Left ventricle myocardium inferior (tissue), 1 donor: ENCODE results near the gene RMI2. TPM values are rescaled to one million over a fixed set of nuclear protein-coding genes. Genes with fewer than 3 reads are reported as not detected.

Source experiments
- DNase-seq: peaks from one replicate; pipeline ENCODE4 v3.0.0-alpha.2; 2020
- H3K27ac ChIP-seq: fragments of 200-600 bp; replicated peaks from 2 replicates; pipeline ENCODE4 v1.8.0; 2021
- H3K27me3 ChIP-seq: fragments of 200-600 bp; 2 replicates; pipeline ENCODE4 v1.8.0; 2021; ENCODE audit warnings: low read depth
- H3K36me3 ChIP-seq: fragments of 200-600 bp; 2 replicates; pipeline ENCODE4 v1.8.0; 2021
- H3K4me1 ChIP-seq: fragments of 200-600 bp; 2 replicates; pipeline ENCODE4 v1.8.0; 2021
- H3K4me3 ChIP-seq: fragments of 200-600 bp; 2 replicates; pipeline ENCODE4 v1.8.0; 2021; ENCODE audit warnings: mild to moderate bottlenecking, moderate library complexity
- H3K9me3 ChIP-seq: fragments of 200-600 bp; replicated peaks from 2 replicates; pipeline ENCODE4 v1.8.0; 2021
- intact Hi-C: fragments of 100-400 bp; cut with micrococcal nuclease; formaldehyde crosslinking; loops from one replicate; pipeline ENCODE4 v1.11.0; 2022
- total RNA-seq: library from RNA; stranded (reverse); fragmentation: NEBNext Ultra II Directional; extraction: Animal tissue kit (Norgen Biotek cat#: 25700); gene quantifications from one replicate; pipeline ENCODE4 v1.2.1, GENCODE V29; 2021
- TF ChIP-seq, protein P1 (sequence below): fragments of 200-600 bp; IDR thresholded peaks from 2 replicates; pipeline ENCODE4 v1.8.0; 2021; ENCODE audit warnings: antibody characterized with exemption, mild to moderate bottlenecking, borderline replicate concordance
- donor health status: DM: no; HTN: yes; CAD: no; lungs with severe emphysema.

Gene RMI2
- total RNA-seq, 1 donor from 2014 or later, result 0.60 TPM

DNA sequence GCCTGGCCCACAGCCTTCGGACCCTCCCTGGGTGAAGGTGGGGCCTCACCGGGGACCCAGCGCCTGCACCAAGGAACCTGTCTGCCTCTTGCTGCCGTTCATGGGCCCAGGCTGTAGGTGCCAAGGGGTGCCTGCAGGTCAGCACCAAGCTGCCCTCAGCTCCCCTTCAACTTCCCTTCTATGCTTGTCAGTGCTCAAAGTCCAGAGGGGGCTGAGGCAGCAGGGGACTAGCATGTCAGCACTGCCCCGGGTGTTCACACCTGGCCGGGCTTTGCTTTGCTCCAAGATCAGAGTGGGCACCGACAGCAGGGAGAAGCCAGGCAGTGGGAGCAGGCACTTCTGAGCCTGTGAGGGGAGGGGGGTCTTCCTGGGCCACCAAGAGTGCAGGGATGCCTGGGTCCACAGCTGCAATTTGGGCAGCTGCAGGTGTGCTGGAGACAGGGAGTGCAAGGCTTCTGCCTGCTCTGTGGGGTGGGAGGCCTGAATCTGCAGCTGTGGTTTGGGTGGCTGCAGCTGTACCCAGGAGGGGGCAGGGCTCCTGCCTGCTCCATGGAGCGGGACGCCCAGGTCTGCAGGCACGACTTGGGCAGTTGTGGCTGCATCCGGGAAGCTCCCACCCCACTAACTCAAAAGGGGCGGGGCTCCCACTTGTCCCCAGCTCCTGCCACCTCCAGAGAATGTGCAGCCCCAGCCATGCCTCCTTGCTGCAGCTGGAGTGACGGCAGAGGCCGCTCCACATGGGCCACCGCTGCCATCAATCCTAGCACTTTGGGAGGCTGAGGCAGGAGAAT, 36.6 kb upstream of the RMI2 start:
- no peak overlapping the region for H3K27ac ChIP-seq
- TF ChIP-seq, protein P1, sequence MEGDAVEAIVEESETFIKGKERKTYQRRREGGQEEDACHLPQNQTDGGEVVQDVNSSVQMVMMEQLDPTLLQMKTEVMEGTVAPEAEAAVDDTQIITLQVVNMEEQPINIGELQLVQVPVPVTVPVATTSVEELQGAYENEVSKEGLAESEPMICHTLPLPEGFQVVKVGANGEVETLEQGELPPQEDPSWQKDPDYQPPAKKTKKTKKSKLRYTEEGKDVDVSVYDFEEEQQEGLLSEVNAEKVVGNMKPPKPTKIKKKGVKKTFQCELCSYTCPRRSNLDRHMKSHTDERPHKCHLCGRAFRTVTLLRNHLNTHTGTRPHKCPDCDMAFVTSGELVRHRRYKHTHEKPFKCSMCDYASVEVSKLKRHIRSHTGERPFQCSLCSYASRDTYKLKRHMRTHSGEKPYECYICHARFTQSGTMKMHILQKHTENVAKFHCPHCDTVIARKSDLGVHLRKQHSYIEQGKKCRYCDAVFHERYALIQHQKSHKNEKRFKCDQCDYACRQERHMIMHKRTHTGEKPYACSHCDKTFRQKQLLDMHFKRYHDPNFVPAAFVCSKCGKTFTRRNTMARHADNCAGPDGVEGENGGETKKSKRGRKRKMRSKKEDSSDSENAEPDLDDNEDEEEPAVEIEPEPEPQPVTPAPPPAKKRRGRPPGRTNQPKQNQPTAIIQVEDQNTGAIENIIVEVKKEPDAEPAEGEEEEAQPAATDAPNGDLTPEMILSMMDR, result no peak
- no peak overlapping the region for H3K4me3 ChIP-seq
- peaks cover 7% of the 10 kb centered on the region for H3K4me1 ChIP-seq
- H3K27me3 ChIP-seq, result no peaks in the 10 kb centered on the region
- no peaks in the 10 kb centered on the region for H3K9me3 ChIP-seq
- no peak for DNase-seq
- no peaks in the 10 kb centered on the region for H3K36me3 ChIP-seq
- intact Hi-C loops, result no loop called here

DNA sequence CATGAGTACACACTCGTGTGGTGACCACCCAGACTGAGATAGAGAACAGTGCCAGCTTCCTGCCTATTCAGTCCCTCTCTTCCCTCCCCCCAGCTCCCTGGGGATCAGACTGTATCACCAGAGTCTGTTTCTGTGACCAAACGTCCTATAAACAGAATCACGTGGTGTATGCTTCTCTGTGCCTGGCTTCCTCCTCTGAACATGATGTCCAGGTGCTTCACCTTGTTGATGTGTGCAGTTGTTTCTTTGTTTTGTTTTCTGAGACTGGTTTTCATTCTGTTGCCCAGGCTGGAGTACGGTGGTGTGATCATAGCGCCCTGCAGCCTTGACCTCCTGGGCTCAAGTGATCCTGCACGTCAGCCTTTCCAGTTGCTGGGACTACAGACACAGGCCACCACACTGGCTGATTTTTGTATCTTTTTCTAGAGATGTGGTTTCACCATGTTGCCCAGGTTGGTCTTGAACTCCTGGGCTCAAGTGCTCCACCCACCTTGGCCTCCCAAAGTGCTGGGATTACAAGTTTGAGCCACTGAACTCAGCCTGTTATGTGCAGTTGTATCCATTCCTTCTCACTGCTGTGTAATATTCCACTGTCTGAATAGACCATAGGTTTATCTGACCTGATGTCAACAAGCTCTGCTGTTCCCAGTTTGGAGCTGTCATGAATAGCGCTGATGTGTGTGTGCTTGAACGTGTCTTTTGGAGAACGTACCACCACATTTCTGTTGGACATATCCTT, 35.2 kb upstream of the RMI2 start:
- TF ChIP-seq, protein P1, result no peak
- H3K4me3 ChIP-seq, result no peak overlapping the region
- H3K36me3 ChIP-seq, result no peaks in the 10 kb centered on the region
- DNase-seq, result no peak
- no peak overlapping the region for H3K27ac ChIP-seq
- intact Hi-C loops, result no loop called here
- H3K9me3 ChIP-seq, result no peaks in the 10 kb centered on the region
- no peaks in the 10 kb centered on the region for H3K27me3 ChIP-seq
- peaks cover 6% of the 10 kb centered on the region for H3K4me1 ChIP-seq

GRCh38 chr16:11310634-11310977, 34.7 kb upstream of the RMI2 start:
- H3K27me3 ChIP-seq, result no peaks in the 10 kb centered on the region
- no peak overlapping the region for H3K4me3 ChIP-seq
- peak overlapping the region; percentile 67 for H3K27ac ChIP-seq
- no peaks in the 10 kb centered on the region for H3K9me3 ChIP-seq
- intact Hi-C loops, result no loop called here
- peaks cover 6% of the 10 kb centered on the region for H3K4me1 ChIP-seq
- TF ChIP-seq, protein P1, result no peak
- no peak for DNase-seq
- no peaks in the 10 kb centered on the region for H3K36me3 ChIP-seq

- Histone ChIP-seq H3K36me3 (no peaks in the 10 kb centered on the region), H3K27me3 (no peaks in the 10 kb centered on the region), H3K27ac (peak overlapping the region; percentile 67), H3K4me3 (no peak overlapping the region), H3K4me1 (peaks cover 6% of the 10 kb centered on the region), H3K9me3 (no peaks in the 10 kb centered on the region)
- TF ChIP-seq, protein P1, result no peak
- DNase-seq, result no peak
- intact Hi-C loops, result no loop called here
These were observed 34.2 kb upstream of the RMI2 start for GRCh38 chr16:11310997-11311561.

DNA sequence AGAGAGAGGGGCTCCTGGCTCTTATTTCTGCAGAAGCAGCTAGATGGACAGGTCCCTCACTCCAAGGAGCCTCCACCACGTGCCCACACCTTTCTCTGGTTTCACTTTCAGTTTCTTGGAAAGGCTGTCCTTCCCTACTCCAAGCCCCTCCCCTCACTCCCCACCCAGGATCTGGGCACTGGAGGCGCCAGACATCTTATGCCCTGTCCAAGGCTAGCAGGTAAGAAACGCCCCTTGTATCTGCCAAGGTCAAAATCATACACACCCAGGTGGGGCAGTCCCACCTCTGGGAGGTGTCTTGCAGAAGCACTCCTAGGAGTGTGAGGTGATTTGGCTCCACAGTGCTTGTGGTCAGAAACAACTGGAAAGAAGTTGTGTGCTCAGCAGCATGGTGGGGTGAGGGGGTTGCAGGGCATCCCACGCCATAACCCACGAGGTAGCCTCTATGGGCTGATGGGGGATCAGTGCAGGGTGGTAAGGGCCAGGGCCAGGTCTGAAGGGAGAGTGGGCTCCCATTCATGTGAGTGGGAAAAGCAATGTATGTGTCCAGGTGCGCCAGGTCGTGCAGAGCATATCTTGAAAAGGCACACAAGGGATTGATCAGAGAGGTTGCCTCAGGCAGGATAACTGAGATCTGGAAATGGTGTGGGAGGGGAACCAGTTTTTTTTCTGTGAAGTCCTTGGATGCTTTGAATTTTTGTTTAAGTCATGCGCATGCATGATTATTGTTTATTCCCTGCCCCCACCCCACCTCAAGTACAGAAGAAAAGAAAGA, 32.4 kb upstream of the RMI2 start:
- TF ChIP-seq, protein P1, result no peak
- no peak overlapping the region for H3K4me3 ChIP-seq
- no peaks in the 10 kb centered on the region for H3K36me3 ChIP-seq
- no peak overlapping the region for H3K27ac ChIP-seq
- no peaks in the 10 kb centered on the region for H3K27me3 ChIP-seq
- H3K4me1 ChIP-seq, result peaks cover 6% of the 10 kb centered on the region
- no peak for DNase-seq
- H3K9me3 ChIP-seq, result no peaks in the 10 kb centered on the region
- intact Hi-C loops, result no loop called here
